ENCODE results near the gene FKBP6. TPM values are rescaled to one million over a fixed set of nuclear protein-coding genes. Genes with fewer than 3 reads are reported as not detected.

Gene FKBP6
- polyA plus RNA-seq, 1 donor (not counting 4 experiments of a cell fraction or from before 2014, with no cell fraction given) = not detected

DNA sequence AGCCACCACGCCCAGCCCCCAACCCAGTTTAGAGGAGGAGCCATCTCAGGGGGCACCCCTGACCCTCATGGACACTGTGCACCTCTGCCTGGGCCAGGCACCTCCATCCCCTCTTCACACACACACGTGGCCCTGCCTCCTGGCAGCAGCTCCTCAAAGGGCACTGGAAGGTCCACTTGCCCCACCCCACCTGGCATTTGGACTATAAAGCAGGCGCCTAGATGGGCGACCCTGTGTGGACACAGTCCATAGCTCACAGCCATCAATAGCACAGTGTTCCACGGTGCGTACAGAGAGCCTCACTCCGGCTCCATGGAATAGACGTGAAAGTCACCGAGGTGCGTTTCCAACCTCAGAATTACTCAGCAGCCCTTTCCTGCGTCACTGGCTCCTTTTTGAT is 41.0 kb downstream of the FKBP6 start:
- Histone ChIP-seq H3K27ac (ENCODE audit: control insufficient read depth, insufficient read depth, low read length) (no peak overlapping the region), H3K9me3 (ENCODE audit: control insufficient read depth, low read depth, low read length) (no peaks in the 10 kb centered on the region), H2AFZ (ENCODE audit: control insufficient read depth, low read length) (no peak overlapping the region), H3K27me3 (ENCODE audit: control insufficient read depth, extremely low read depth, insufficient read depth, low read length) (peaks cover 7% of the 10 kb centered on the region), H3K4me1 (ENCODE audit: control insufficient read depth, extremely low read depth, insufficient read depth, low read length) (no peaks in the 10 kb centered on the region), H3K79me2 (ENCODE audit: control insufficient read depth, insufficient read depth, low read length) (no peaks in the 10 kb centered on the region), H3K36me3 (ENCODE audit: control insufficient read depth in 2 of 2, extremely low read depth in 1 of 2, insufficient read depth in 2 of 2, low read length in 2 of 2) (no peaks in the 10 kb centered on the region), H3K4me2 (ENCODE audit: control insufficient read depth, extremely low read depth, insufficient read depth, low read depth, low read length) (no peak overlapping the region), H3K4me3 (ENCODE audit: control insufficient read depth in 2 of 3, extremely low read depth in 1 of 3, insufficient read depth in 2 of 3, low read depth in 1 of 3, low read length in 3 of 3) (no peak overlapping the region), H3K9ac (ENCODE audit: control insufficient read depth, extremely low read depth, insufficient read depth, low read length) (no peak overlapping the region), H3K9me1 (ENCODE audit: control insufficient read depth, extremely low read depth, insufficient read depth, low read length) (no peaks in the 10 kb centered on the region), H4K20me1 (ENCODE audit: control insufficient read depth, extremely low read depth, insufficient read depth, low read length) (no peaks in the 10 kb centered on the region)
- no peak for TF ChIP-seq EZH2 (IDR thresholded peaks at IDR 0.05; ENCODE audit: low read length)
- TF ChIP-seq, protein P1, sequence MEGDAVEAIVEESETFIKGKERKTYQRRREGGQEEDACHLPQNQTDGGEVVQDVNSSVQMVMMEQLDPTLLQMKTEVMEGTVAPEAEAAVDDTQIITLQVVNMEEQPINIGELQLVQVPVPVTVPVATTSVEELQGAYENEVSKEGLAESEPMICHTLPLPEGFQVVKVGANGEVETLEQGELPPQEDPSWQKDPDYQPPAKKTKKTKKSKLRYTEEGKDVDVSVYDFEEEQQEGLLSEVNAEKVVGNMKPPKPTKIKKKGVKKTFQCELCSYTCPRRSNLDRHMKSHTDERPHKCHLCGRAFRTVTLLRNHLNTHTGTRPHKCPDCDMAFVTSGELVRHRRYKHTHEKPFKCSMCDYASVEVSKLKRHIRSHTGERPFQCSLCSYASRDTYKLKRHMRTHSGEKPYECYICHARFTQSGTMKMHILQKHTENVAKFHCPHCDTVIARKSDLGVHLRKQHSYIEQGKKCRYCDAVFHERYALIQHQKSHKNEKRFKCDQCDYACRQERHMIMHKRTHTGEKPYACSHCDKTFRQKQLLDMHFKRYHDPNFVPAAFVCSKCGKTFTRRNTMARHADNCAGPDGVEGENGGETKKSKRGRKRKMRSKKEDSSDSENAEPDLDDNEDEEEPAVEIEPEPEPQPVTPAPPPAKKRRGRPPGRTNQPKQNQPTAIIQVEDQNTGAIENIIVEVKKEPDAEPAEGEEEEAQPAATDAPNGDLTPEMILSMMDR (optimal IDR thresholded peaks at IDR 0.05 in 1 of 3, IDR thresholded peaks at IDR 0.05 in 1 of 3, conservative IDR thresholded peaks at IDR 0.05 in 1 of 3; ENCODE audit: extremely low read depth in 1 of 3, insufficient read depth in 2 of 3, low read length in 3 of 3) = no peak
- no peak for DNase-seq (ENCODE audit: low read depth, low spot score)
- dilution Hi-C loops (cut with MboI; ENCODE audit: extremely low pct_ligation_motif_present, low sequenced_read_pairs) = no loop called here
- FAIRE-seq = no peak

DNA sequence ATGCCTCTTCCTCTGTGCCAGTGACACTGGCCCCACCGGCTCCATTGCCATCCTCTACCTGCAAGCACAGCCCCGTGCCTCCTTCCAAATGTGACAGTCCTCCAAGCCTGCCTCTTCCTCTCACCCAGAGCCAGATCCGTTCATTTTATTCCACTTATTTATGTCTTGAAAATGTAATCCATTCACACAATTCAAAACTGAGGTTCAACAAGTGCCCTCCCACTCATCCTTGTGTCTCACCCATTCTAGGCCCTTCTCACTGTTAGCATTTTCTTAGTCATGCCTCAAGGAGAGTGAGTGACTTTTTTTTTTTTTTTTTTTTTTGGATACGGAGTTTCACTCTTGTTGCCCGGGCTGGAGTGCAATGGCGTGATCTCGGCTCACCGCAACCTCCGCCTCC is 41.7 kb downstream of the FKBP6 start:
- no peak overlapping the region for H3K27ac ChIP-seq (ENCODE audit: control insufficient read depth, insufficient read depth, low read length)
- H2AFZ ChIP-seq (ENCODE audit: control insufficient read depth, low read length) = no peak overlapping the region
- H3K9me3 ChIP-seq (ENCODE audit: control insufficient read depth, low read depth, low read length) = no peaks in the 10 kb centered on the region
- H3K36me3 ChIP-seq (ENCODE audit: control insufficient read depth in 2 of 2, extremely low read depth in 1 of 2, insufficient read depth in 2 of 2, low read length in 2 of 2) = no peaks in the 10 kb centered on the region
- peaks cover under 1% of the 10 kb centered on the region for H3K27me3 ChIP-seq (ENCODE audit: control insufficient read depth, extremely low read depth, insufficient read depth, low read length)
- H3K9ac ChIP-seq (ENCODE audit: control insufficient read depth, extremely low read depth, insufficient read depth, low read length) = no peak overlapping the region
- H3K4me3 ChIP-seq (ENCODE audit: control insufficient read depth in 2 of 3, extremely low read depth in 1 of 3, insufficient read depth in 2 of 3, low read depth in 1 of 3, low read length in 3 of 3) = no peak overlapping the region
- TF ChIP-seq EZH2 (IDR thresholded peaks at IDR 0.05; ENCODE audit: low read length) = no peak
- TF ChIP-seq, protein P1 (optimal IDR thresholded peaks at IDR 0.05 in 1 of 3, IDR thresholded peaks at IDR 0.05 in 1 of 3, conservative IDR thresholded peaks at IDR 0.05 in 1 of 3; ENCODE audit: extremely low read depth in 1 of 3, insufficient read depth in 2 of 3, low read length in 3 of 3) = no peak
- H3K4me2 ChIP-seq (ENCODE audit: control insufficient read depth, extremely low read depth, insufficient read depth, low read depth, low read length) = no peak overlapping the region
- dilution Hi-C loops (cut with MboI; ENCODE audit: extremely low pct_ligation_motif_present, low sequenced_read_pairs) = no loop called here
- FAIRE-seq (no peak), DNase-seq (ENCODE audit: low read depth, low spot score) (no peak)
- H4K20me1 ChIP-seq (ENCODE audit: control insufficient read depth, extremely low read depth, insufficient read depth, low read length) = no peaks in the 10 kb centered on the region
- H3K9me1 ChIP-seq (ENCODE audit: control insufficient read depth, extremely low read depth, insufficient read depth, low read length) = no peaks in the 10 kb centered on the region
- no peaks in the 10 kb centered on the region for H3K4me1 ChIP-seq (ENCODE audit: control insufficient read depth, extremely low read depth, insufficient read depth, low read length)
- no peaks in the 10 kb centered on the region for H3K79me2 ChIP-seq (ENCODE audit: control insufficient read depth, insufficient read depth, low read length)

Measured in keratinocyte (primary cell).